Gastroesophageal sphincter (tissue), 3 donors: ENCODE measurements around the gene OPTC.

ENCODE experiments used
- CTCF ChIP-seq, 4 experiments: fragments of 200-600 bp in 2 of 4; fragments of 450-650 bp in 2 of 4; sonication (generic) in 1 of 4; IDR thresholded peaks; one replicate each; pipeline ENCODE4 v1.5.1; 2017 to 2019; ENCODE audit warnings: antibody characterized with exemption in 4 of 4, mild to moderate bottlenecking in 2 of 4, moderate library complexity in 2 of 4
- EP300 ChIP-seq: sonication (generic); formaldehyde crosslinking; IDR thresholded peaks from one replicate; pipeline ENCODE4 v1.6.1; 2017; ENCODE audit warnings: antibody characterized with exemption, mild to moderate bottlenecking
- POLR2A ChIP-seq, 2 donors: fragments of 450-650 bp; IDR thresholded peaks; one replicate each; pipeline ENCODE4 v1.6.1; 2017; ENCODE audit warnings: antibody characterized with exemption in 2 of 2, mild to moderate bottlenecking in 2 of 2, moderate library complexity in 1 of 2

- TF ChIP-seq CTCF (IDR thresholded peaks at IDR 0.05) (no peak), POLR2A (IDR thresholded peaks at IDR 0.05) (no peak), EP300 (no peak)
These were observed 44.8 kb downstream of the OPTC start for GRCh38 chr1:203538726-203539125.
